Measurements from ENCODE around the gene PCDH19.

PCDH19 gene

GRCh38 chrX:100277231-100277630 lies 132.8 kb downstream of the PCDH19 start:
- DNase-seq (ENCODE audit: low read depth in 2 of 2) = no peak
- no peak for TF ChIP-seq CTCF (IDR thresholded peaks at IDR 0.05; ENCODE audit: low read depth, low read length)
- H3K4me3 ChIP-seq (replicated peaks in 1 of 2; ENCODE audit: low read depth in 2 of 2, low read length in 2 of 2) = no peak overlapping the region

- DNase-seq (ENCODE audit: low read depth in 2 of 2) = no peak
- no peak for TF ChIP-seq CTCF (IDR thresholded peaks at IDR 0.05; ENCODE audit: low read depth, low read length)
- no peak overlapping the region for H3K4me3 ChIP-seq (replicated peaks in 1 of 2; ENCODE audit: low read depth in 2 of 2, low read length in 2 of 2)
Measured at GRCh38 chrX:100274916-100275315, 135.2 kb downstream of the PCDH19 start.

- H3K4me3 ChIP-seq (replicated peaks in 1 of 2; ENCODE audit: low read depth in 2 of 2, low read length in 2 of 2) = no peak overlapping the region
- no peak for DNase-seq (ENCODE audit: low read depth in 2 of 2)
- no peak for TF ChIP-seq CTCF (IDR thresholded peaks at IDR 0.05; ENCODE audit: low read depth, low read length)
Measured at GRCh38 chrX:100265179-100265578, 144.9 kb downstream of the PCDH19 start.

GRCh38 chrX:100264200-100264599 lies 145.9 kb downstream of the PCDH19 start:
- no peak for TF ChIP-seq CTCF (IDR thresholded peaks at IDR 0.05; ENCODE audit: low read depth, low read length)
- no peak for DNase-seq (ENCODE audit: low read depth in 2 of 2)
- H3K4me3 ChIP-seq (replicated peaks in 1 of 2; ENCODE audit: low read depth in 2 of 2, low read length in 2 of 2) = no peak overlapping the region

- no peak for DNase-seq (ENCODE audit: low read depth in 2 of 2)
- H3K4me3 ChIP-seq (replicated peaks in 1 of 2; ENCODE audit: low read depth in 2 of 2, low read length in 2 of 2) = no peak overlapping the region
- TF ChIP-seq CTCF (IDR thresholded peaks at IDR 0.05; ENCODE audit: low read depth, low read length) = no peak
Measured at GRCh38 chrX:100263650-100264049, 146.4 kb downstream of the PCDH19 start.

- no peak overlapping the region for H3K4me3 ChIP-seq (replicated peaks in 1 of 2; ENCODE audit: low read depth in 2 of 2, low read length in 2 of 2)
- DNase-seq (ENCODE audit: low read depth in 2 of 2) = no peak
- TF ChIP-seq CTCF (IDR thresholded peaks at IDR 0.05; ENCODE audit: low read depth, low read length) = no peak
Measured at GRCh38 chrX:100248885-100249493, 161.1 kb downstream of the PCDH19 start.

GRCh38 chrX:100247826-100248225 lies 162.2 kb downstream of the PCDH19 start:
- H3K4me3 ChIP-seq (replicated peaks in 1 of 2; ENCODE audit: low read depth in 2 of 2, low read length in 2 of 2) = no peak overlapping the region
- no peak for DNase-seq (ENCODE audit: low read depth in 2 of 2)
- no peak for TF ChIP-seq CTCF (IDR thresholded peaks at IDR 0.05; ENCODE audit: low read depth, low read length)
